GM19463 (cell line): ENCODE data around the gene GNAS-AS1.
"Not testable (repeated sequence)": the region's sequence is repeated elsewhere in the genome, so short reads cannot be mapped to it uniquely, and the experiment has no call there.

ENCODE experiments used
- ATAC-seq: cut with Tn5 transposase; IDR thresholded peaks from one replicate; pipeline ENCODE4 v1.9.1; 2021; ENCODE audit warnings: mild to moderate bottlenecking, moderate library complexity; ENCODE audit not compliant: unreplicated experiment

GNAS-AS1 gene

GRCh38 chr20:58837717-58838116 is 13.0 kb downstream of the GNAS-AS1 start:
- ATAC-seq = no peak

GRCh38 chr20:58836616-58837204 is 14.0 kb downstream of the GNAS-AS1 start:
- no peak for ATAC-seq

GRCh38 chr20:58835231-58835630 is 15.5 kb downstream of the GNAS-AS1 start:
- no peak for ATAC-seq

- no peak for ATAC-seq
Observed at GRCh38 chr20:58833921-58834320, 16.8 kb downstream of the GNAS-AS1 start.

- ATAC-seq = no peak
Observed at GRCh38 chr20:58832457-58832856, 18.2 kb downstream of the GNAS-AS1 start.

GRCh38 chr20:58829531-58829941 is 21.2 kb downstream of the GNAS-AS1 start:
- ATAC-seq = no peak

- not testable (repeated sequence) for ATAC-seq
Observed at GRCh38 chr20:58828804-58829203, 21.9 kb downstream of the GNAS-AS1 start.

- ATAC-seq = no peak
Observed at GRCh38 chr20:58828136-58828535, 22.6 kb downstream of the GNAS-AS1 start.

- no peak for ATAC-seq
Observed at GRCh38 chr20:58826271-58826670, 24.4 kb downstream of the GNAS-AS1 start.

- no peak for ATAC-seq
Observed at GRCh38 chr20:58825450-58825849, 25.3 kb downstream of the GNAS-AS1 start.

GRCh38 chr20:58824843-58825242 is 25.9 kb downstream of the GNAS-AS1 start:
- ATAC-seq = no peak

GRCh38 chr20:58822748-58823730 is 27.7 kb downstream of the GNAS-AS1 start:
- no peak for ATAC-seq

- ATAC-seq = no peak
Observed at GRCh38 chr20:58822149-58822548, 28.6 kb downstream of the GNAS-AS1 start.

- not testable (repeated sequence) for ATAC-seq
Observed at GRCh38 chr20:58820515-58820914, 30.2 kb downstream of the GNAS-AS1 start.

- ATAC-seq = no peak
Observed at GRCh38 chr20:58819921-58820320, 30.8 kb downstream of the GNAS-AS1 start.

- ATAC-seq = no peak
Observed at GRCh38 chr20:58818586-58819285, 32.0 kb downstream of the GNAS-AS1 start.

- no peak for ATAC-seq
Observed at GRCh38 chr20:58817748-58818147, 33.0 kb downstream of the GNAS-AS1 start.

- ATAC-seq = no peak
Observed at GRCh38 chr20:58816957-58817651, 33.6 kb downstream of the GNAS-AS1 start.

GRCh38 chr20:58816051-58816450 is 34.7 kb downstream of the GNAS-AS1 start:
- no peak for ATAC-seq

- no peak for ATAC-seq
Observed at GRCh38 chr20:58815448-58815847, 35.3 kb downstream of the GNAS-AS1 start.

- ATAC-seq = no peak
Observed at GRCh38 chr20:58813369-58813768, 37.3 kb downstream of the GNAS-AS1 start.
